Type B pancreatic cell (in vitro differentiated cells): Measurements from ENCODE around the gene FRMD8. TPM values are rescaled to one million over a fixed set of nuclear protein-coding genes. Genes with fewer than 3 reads are reported as not detected.
A peak's percentile ranks its signal among the peaks of the same experiment; 100 is the strongest.

ENCODE experiments used
- DNase-seq: peaks from one replicate; pipeline ENCODE4 v3.0.0; 2021; ENCODE audit warnings: mixed read lengths; ENCODE audit not compliant: unreplicated experiment; ENCODE audit errors: extremely low spot score
- H3K27ac Mint-ChIP-seq: 2 replicates; pipeline ENCODE4 v1.8.0; 2021; ENCODE audit warnings: mild to moderate bottlenecking, mixed read lengths
- H3K27me3 Mint-ChIP-seq: 2 replicates; pipeline ENCODE4 v1.8.0; 2021; ENCODE audit warnings: mixed read lengths
- H3K36me3 Mint-ChIP-seq: 2 replicates; pipeline ENCODE4 v1.8.0; 2021; ENCODE audit warnings: mixed read lengths
- H3K4me1 Mint-ChIP-seq: one replicate; pipeline ENCODE4 v1.8.0; 2021; ENCODE audit warnings: mixed read lengths; ENCODE audit not compliant: unreplicated experiment
- H3K4me3 Mint-ChIP-seq: 2 replicates; pipeline ENCODE4 v1.8.0; 2021; ENCODE audit warnings: mild to moderate bottlenecking, mixed read lengths
- H3K9me3 Mint-ChIP-seq: 2 replicates; pipeline ENCODE4 v1.8.0; 2021; ENCODE audit warnings: mixed read lengths
- CTCF ChIP-seq: fragments of 200-600 bp; sonication (generic); conservative IDR thresholded peaks from 2 replicates; pipeline ENCODE4 v1.5.0; 2021; ENCODE audit warnings: antibody characterized with exemption, mild to moderate bottlenecking
- total RNA-seq: library from RNA; stranded (reverse); gene quantifications from 2 replicates; pipeline ENCODE4 v1.2.1, GENCODE V29; 2021; ENCODE audit warnings: low replicate concordance

The FRMD8 gene
- total RNA-seq, 1 donor from 2014 or later = 35.0 TPM

- Mint-ChIP-seq H3K27me3 (no peaks in the 10 kb centered on the region), H3K4me1 (peaks cover 36% of the 10 kb centered on the region), H3K27ac (peak overlapping the region; percentile 87), H3K9me3 (no peaks in the 10 kb centered on the region), H3K4me3 (peak overlapping the region; percentile 49), H3K36me3 (peaks cover 10% of the 10 kb centered on the region)
- no peak for DNase-seq
- no peak for TF ChIP-seq CTCF
Measured at GRCh38 chr11:65444314-65445051, 58.0 kb downstream of the FRMD8 start.

DNA sequence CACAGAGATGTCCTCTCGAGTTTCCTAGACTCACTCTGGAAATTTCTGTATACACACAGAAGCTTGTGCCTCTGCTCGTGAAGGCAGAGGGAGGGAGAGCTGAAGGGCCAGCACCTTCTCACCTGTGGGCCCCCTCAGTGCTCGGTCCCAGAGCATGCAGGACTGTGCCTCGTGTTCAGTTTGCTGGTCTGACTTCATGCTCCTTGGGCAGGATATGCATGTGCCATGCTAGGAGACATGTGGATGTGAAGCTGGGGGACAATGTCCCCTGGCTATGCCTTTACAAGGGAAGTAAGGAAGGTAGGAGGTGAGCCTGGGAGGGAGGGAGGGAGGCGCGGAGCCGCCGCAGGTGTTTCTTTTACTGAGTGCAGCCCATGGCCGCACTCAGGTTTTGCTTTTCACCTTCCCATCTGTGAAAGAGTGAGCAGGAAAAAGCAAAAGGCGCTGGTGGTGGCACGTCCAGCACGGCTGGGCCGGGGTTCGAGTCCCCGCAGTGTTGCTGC lies 58.7 kb downstream of the FRMD8 start:
- H3K4me1 Mint-ChIP-seq = peaks cover 37% of the 10 kb centered on the region
- H3K27me3 Mint-ChIP-seq = no peaks in the 10 kb centered on the region
- peaks cover 10% of the 10 kb centered on the region for H3K36me3 Mint-ChIP-seq
- no peak for TF ChIP-seq CTCF
- peak overlapping the region; percentile 49 for H3K4me3 Mint-ChIP-seq
- H3K9me3 Mint-ChIP-seq = no peaks in the 10 kb centered on the region
- DNase-seq = no peak
- H3K27ac Mint-ChIP-seq = peak overlapping the region; percentile 85

DNA sequence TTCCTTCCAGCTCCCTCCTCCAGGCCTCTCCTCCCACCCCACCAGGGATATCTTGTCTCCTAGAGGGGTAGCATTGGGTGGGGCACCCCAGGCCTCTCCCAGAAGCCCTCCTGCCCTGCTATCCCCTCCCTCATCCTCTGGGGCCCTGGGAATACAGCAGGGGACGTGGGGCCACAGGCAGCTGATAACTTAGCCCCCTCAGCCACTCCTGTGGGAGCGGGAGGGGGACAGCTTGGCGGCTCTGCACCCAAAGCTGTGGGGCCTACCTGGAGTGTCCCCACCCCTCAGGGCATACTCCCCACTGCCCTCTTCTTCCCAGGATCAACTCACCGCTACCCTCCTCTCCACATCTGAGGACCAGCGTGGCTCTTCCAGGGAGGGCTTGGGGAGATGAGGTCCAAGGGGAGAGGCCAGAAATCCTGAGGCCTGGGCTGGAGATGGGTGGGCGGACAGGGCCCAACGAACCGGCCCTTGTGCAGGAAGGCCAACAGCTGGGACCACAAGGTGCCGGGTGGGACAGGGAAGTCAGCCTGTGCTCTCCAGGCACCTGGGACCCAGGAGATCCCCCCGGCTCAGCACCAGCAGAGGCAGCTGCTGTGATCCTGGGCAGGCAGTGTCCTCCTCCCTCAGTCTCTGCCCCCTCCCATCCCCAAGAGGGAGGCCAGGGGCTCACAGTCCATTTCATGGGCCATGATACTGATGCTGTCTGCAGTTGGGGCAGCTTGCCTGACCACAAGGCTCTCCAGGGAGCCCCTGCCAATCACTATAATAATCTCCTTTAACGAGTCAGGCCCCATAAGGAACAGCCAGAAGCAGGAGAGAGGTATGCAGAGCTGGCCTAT lies 59.4 kb downstream of the FRMD8 start:
- TF ChIP-seq CTCF = no peak
- peaks cover 9% of the 10 kb centered on the region for H3K36me3 Mint-ChIP-seq
- DNase-seq = no peak
- H3K4me1 Mint-ChIP-seq = peaks cover 35% of the 10 kb centered on the region
- H3K4me3 Mint-ChIP-seq = no peak overlapping the region
- no peaks in the 10 kb centered on the region for H3K27me3 Mint-ChIP-seq
- no peaks in the 10 kb centered on the region for H3K9me3 Mint-ChIP-seq
- peak overlapping the region; percentile 78 for H3K27ac Mint-ChIP-seq

DNA sequence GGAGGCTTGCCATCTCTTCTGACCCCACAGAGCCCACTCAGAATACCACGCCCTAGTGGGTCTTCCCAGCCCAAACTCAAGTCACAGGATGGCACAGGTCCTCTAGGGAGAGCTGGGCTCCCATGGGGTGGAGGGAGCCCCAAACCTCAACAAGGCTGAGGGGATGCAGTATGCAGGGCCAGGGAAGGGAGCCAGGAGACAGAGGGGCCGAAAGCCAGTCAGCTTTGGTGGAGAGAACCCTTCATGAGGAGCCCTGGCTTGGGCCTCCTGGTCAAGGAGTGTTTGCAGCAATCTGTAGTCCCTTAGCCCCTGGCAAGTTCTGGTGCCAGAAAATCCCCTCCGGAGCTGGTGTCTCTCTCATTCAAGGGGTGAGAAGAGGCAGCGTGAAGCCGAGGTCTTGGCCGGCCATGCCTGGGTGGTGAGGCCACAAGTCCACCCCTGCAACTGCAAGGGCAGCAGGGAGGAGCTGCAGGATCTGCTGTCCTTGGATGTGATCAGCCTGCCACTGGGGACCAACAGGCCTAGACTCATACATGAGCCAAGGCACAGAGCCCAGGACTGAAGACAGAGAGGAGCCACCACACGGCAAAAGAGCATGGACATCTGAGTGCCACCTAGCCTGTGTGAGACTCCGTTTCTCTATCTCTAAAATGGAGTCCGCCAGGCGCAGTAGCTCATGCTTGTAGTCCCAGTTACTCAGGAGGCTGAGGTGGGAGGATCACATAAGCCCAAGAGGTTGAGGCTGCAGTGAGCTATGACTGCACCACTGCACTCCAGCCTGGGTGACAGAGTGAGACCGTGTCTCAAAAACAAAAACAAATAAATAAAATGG lies 60.2 kb downstream of the FRMD8 start:
- no peak for TF ChIP-seq CTCF
- Mint-ChIP-seq H3K27ac (peak overlapping the region; percentile 78), H3K9me3 (no peaks in the 10 kb centered on the region), H3K36me3 (peaks cover 5% of the 10 kb centered on the region), H3K4me3 (no peak overlapping the region), H3K27me3 (no peaks in the 10 kb centered on the region), H3K4me1 (peaks cover 31% of the 10 kb centered on the region)
- DNase-seq = no peak

DNA sequence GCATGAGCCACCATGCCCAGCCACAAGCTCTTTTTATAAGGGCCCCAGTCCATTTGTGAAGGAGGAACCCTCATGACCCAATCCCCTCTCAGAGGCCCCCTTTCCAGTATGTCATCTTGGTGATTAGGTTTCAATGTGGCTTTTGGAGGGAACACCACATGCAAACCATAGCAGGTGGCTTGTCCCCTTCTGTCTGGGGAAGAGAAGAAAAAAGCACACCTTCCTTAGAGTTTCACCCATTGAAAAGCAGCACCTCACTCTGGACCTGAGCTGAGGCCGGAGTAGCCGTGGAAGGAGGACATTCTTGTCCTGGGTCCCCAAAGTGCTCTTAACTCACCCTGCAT lies 61.6 kb downstream of the FRMD8 start:
- Mint-ChIP-seq H3K4me3 (no peak overlapping the region), H3K27ac (peak overlapping the region; percentile 47), H3K9me3 (no peaks in the 10 kb centered on the region), H3K4me1 (peaks cover 35% of the 10 kb centered on the region), H3K36me3 (peaks cover 3% of the 10 kb centered on the region), H3K27me3 (no peaks in the 10 kb centered on the region)
- DNase-seq = no peak
- no peak for TF ChIP-seq CTCF
